ENCODE measurements around the gene PDGFA. TPM values are rescaled to one million over a fixed set of nuclear protein-coding genes. Genes with fewer than 3 reads are reported as not detected.

PDGFA gene
- total and polyA plus RNA-seq, 4 donors = 21.8 to 40.6 (median 25.6) TPM

DNA sequence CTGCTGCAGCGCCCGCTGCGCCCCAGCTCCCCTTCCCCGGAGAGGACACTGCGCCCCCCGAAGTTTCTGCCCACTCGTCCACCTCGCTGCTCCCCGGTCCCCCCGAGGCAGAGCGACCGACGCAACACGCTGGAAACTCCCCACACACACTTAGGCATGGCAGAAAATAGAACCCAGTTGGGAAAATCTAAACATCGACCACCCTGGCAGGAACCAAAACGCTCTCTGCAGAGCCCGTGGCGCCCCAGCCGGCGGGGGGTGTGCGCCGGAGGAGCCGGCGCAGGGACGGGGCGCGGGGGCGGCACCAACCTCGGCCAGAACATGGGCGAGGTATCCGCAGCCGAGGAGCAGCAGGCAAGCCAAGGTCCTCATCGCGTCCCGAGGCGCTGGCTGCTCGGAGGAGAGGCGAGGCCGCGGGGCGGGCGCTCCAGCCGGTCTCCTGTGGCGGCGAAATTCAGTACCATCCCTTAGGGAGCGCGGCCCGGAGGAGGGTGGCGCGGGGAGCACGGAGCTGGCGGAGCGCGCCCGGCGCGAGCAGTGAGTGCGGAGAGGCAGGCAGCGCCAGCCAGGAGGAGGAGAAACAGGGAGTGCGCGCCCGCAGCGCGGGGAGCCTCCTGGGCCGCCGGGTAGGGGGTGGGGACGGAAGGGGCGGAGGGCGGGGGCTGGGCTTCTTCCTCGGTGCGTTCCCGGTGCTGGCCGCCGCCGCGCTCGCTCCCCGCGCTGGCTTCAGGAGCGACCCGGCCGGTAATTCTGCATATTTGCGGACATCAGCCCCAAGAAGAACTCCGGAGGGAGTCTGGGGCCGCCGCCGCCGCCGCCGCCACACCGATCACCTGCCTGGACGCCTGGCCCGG, 789 bp downstream of the PDGFA start:
- Histone ChIP-seq H3K27me3 (ENCODE audit: control insufficient read depth in 3 of 3, insufficient read depth in 3 of 3, low read length in 2 of 3) (peaks cover 0 to 26% (median 24%) of the 10 kb centered on the region in 3 donors), H3K4me3 (peak overlapping the region; percentile 77), H3K9ac (ENCODE audit: insufficient read depth in 1 of 2, low read length in 2 of 2) (no peak overlapping the region), H3K36me3 (ENCODE audit: control insufficient read depth in 4 of 4, insufficient read depth in 4 of 4, low read length in 4 of 4) (no peaks in the 10 kb centered on the region), H3K9me3 (ENCODE audit: control insufficient read depth in 4 of 4, insufficient read depth in 3 of 4, low read length in 3 of 4) (no peaks in the 10 kb centered on the region), H3K4me1 (ENCODE audit: control insufficient read depth in 5 of 5, insufficient read depth in 5 of 5, low read length in 5 of 5) (peaks cover 9 to 31% (median 16%) of the 10 kb centered on the region in 5 donors), H3K27ac (ENCODE audit: low read depth in 1 of 2, low read length in 1 of 2) (peak overlapping the region; percentile 91 to 92)
- DNase-seq (peak; percentile 74 to 88 (median 87)), ATAC-seq (ENCODE audit: insufficient read depth, low FRiP score) (peak; percentile 64)
- 1% methylated on average over 89 to 93 of the region's 93 CpGs for whole genome bisulfite sequencing, 2 donors
- TF ChIP-seq, protein P1, sequence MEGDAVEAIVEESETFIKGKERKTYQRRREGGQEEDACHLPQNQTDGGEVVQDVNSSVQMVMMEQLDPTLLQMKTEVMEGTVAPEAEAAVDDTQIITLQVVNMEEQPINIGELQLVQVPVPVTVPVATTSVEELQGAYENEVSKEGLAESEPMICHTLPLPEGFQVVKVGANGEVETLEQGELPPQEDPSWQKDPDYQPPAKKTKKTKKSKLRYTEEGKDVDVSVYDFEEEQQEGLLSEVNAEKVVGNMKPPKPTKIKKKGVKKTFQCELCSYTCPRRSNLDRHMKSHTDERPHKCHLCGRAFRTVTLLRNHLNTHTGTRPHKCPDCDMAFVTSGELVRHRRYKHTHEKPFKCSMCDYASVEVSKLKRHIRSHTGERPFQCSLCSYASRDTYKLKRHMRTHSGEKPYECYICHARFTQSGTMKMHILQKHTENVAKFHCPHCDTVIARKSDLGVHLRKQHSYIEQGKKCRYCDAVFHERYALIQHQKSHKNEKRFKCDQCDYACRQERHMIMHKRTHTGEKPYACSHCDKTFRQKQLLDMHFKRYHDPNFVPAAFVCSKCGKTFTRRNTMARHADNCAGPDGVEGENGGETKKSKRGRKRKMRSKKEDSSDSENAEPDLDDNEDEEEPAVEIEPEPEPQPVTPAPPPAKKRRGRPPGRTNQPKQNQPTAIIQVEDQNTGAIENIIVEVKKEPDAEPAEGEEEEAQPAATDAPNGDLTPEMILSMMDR (IDR thresholded peaks at IDR 0.05; ENCODE audit: control extremely low read depth, extremely low read depth) = no peak

GRCh38 chr7:517774-518629, 1.6 kb downstream of the PDGFA start:
- H3K27me3 ChIP-seq (ENCODE audit: control insufficient read depth in 3 of 3, insufficient read depth in 3 of 3, low read length in 2 of 3) = peaks cover 0 to 20% (median 16%) of the 10 kb centered on the region in 3 donors
- H3K4me1 ChIP-seq (ENCODE audit: control insufficient read depth in 5 of 5, insufficient read depth in 5 of 5, low read length in 5 of 5) = peaks cover 10 to 36% (median 16%) of the 10 kb centered on the region in 5 donors
- no peak overlapping the region for H3K9ac ChIP-seq (ENCODE audit: insufficient read depth in 1 of 2, low read length in 2 of 2)
- no peak for ATAC-seq (ENCODE audit: insufficient read depth, low FRiP score)
- H3K27ac ChIP-seq (ENCODE audit: low read depth in 1 of 2, low read length in 1 of 2) = peak overlapping the region; percentile 91 to 92
- H3K36me3 ChIP-seq (ENCODE audit: control insufficient read depth in 4 of 4, insufficient read depth in 4 of 4, low read length in 4 of 4) = no peaks in the 10 kb centered on the region
- H3K4me3 ChIP-seq = peak overlapping the region; percentile 77
- H3K9me3 ChIP-seq (ENCODE audit: control insufficient read depth in 4 of 4, insufficient read depth in 3 of 4, low read length in 3 of 4) = no peaks in the 10 kb centered on the region
- 1% methylated on average over 45 to 70 of the region's 70 CpGs for WGBS, 2 donors
- TF ChIP-seq, protein P1 (IDR thresholded peaks at IDR 0.05; ENCODE audit: control extremely low read depth, extremely low read depth) = no peak
- DNase-seq = peak in 2 of 3 donors; percentile 55 to 57

DNA sequence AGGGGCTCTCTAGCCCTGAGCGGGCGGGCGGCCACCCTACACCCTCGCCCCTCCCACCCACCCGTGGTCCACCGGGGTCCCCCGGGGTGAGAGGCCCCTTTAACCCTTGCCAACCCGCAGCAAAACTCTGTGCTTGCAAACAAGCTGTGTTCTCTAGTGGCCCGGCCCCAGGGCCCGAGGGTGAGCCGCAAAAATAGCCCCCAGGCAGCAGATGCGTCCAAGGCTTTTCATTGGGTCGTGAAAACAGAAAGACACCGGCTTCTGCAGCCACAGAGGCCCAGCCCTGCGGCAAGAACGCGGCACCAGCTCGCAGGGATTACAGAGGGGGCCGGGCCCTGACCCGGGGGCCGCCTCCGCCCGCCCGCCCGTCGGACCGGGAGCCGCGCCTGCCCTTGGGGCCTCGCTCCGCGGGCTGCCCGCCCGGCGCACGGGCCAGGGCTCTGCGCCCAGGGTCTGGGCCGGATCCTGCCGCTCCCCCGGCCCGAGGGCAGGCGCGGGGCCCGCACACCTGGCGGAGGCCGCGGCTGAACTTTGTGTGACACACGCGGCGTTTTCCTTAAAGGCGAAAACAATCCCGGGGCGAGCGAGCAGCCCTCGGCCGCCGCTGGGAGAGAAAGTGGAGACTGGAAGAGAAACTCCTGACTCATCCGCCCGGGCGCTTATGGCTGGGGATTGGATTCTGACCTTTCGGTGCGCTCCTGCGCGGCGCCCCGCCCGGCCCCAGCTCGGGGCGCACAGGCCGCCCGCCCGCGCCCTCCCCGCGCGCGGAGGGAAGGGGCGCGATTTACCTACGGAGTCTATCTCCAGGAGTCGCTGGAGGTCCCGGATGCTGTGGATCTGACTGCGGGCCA, 2.8 kb downstream of the PDGFA start:
- no peaks in the 10 kb centered on the region for H3K9me3 ChIP-seq (ENCODE audit: control insufficient read depth in 4 of 4, insufficient read depth in 3 of 4, low read length in 3 of 4)
- peak in 1 of 3 donors; percentile 41 for DNase-seq
- H3K4me1 ChIP-seq (ENCODE audit: control insufficient read depth in 5 of 5, insufficient read depth in 5 of 5, low read length in 5 of 5) = peaks cover 10 to 34% (median 16%) of the 10 kb centered on the region in 5 donors
- H3K4me3 ChIP-seq = peak overlapping the region; percentile 77
- TF ChIP-seq, protein P1 (IDR thresholded peaks at IDR 0.05; ENCODE audit: control extremely low read depth, extremely low read depth) = no peak
- 3 to 6% methylated on average over 60 to 83 of the region's 83 CpGs for WGBS, 2 donors
- no peak overlapping the region for H3K9ac ChIP-seq (ENCODE audit: insufficient read depth in 1 of 2, low read length in 2 of 2)
- H3K36me3 ChIP-seq (ENCODE audit: control insufficient read depth in 4 of 4, insufficient read depth in 4 of 4, low read length in 4 of 4) = peaks cover 0 to 6% (median 0%) of the 10 kb centered on the region in 4 donors
- peak overlapping the region; percentile 60 to 92 for H3K27ac ChIP-seq (ENCODE audit: low read depth in 1 of 2, low read length in 1 of 2)
- ATAC-seq (ENCODE audit: insufficient read depth, low FRiP score) = no peak
- peaks cover 0 to 16% (median 14%) of the 10 kb centered on the region in 3 donors for H3K27me3 ChIP-seq (ENCODE audit: control insufficient read depth in 3 of 3, insufficient read depth in 3 of 3, low read length in 2 of 3)
